NCI-H2081 treated with DMSO at 0.1 percent for 48 hours (cell line): ENCODE measurements around the gene TUT4.

Experiments
- DNase-seq: peaks from one replicate; lab custom pipeline; 2025; lab: John Stamatoyannopoulos, UW

Gene TUT4

DNA sequence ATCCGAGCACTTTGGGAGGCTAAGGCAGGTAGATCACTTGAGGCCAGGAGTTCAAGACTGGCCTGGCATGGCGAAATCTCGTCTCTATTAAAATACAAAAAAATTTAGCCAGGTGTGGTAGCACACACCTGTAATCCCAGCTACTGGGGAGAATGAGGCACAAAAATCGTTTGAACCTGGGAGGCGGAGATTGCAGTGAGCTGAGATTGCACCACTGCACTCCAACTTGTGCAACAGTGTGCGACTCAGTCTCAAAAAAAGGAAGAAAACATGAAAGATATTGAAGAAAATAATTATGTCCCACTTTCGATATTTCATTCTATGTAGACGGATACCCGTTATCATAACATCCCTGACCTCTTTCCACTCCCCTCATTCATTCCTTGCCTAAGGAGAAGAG is 19.2 kb downstream of the TUT4 start:
- DNase-seq = no peak

DNA sequence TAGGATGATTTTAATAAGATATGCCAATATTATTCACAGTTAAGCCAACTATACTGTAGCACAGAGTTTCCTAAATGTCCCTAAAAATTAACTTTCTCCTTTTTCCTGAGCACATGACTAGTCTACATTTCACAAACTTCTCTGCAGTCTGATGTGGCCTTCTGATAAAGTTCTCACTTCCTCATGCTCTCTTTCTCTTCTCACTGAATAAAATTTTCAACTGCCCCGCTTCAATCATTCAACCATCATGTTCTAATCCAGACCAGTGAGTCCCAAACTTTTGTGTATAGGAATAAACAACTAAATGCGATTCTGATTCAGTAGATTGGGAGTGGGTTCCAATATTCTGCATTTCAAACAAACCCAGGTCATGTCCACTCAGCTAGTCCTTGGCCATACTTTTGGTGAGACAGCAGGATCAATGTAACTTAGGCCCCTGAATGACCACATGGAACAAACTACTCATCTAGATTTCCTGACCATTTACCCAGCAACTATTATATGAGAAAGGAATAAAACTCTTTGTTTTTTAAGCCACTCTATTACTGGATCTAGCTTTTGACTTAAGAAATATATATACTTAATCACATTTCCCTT is 20.1 kb downstream of the TUT4 start:
- DNase-seq = no peak

DNA sequence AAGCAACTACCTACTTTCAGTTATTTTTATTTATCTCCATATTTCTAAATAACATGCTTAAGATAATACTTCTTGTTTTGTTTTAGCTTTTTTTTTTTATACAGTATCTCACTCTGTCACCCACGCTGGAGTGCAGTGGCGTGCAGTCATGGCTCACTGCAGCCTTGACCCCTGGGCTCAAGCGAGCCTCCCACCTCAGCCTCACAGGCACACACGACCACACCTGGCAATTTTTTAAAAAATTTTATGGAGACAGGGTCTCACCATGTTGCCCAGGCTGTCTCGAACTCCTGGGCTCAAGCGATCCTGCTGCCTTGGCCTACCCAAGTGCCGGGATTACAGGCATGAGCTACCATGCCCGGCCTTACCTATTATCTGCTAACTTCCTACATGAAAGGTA is 20.6 kb downstream of the TUT4 start:
- DNase-seq = no peak

GRCh38 chr1:52531249-52531872 is 21.5 kb downstream of the TUT4 start:
- DNase-seq = no peak

DNA sequence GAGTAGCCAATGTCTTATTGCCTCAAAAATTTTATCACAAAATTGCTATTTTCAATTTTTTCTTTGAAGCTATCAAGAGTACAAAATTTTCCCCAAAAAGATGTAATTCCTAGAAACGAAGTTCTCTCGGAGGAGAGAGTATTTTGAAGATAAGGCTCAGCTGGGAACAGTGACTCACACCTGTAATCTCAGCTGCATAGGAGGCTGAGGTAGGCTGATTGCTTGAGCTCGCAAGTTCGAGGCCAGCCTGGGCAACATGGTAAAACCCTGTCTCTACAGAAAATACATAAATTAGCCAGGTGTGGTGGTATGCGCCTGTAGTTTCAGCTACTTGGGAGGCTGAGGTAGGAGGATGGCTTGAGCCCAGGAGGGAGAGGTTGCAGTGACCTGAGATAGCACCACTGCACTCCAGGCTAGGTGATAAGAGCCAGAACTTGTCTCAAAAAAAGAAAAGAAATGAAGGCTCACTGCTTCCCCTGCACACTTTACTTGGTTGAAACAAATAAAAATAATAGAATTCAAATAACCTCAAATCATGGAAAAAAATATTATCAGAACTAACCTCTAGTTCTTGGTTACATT is 22.2 kb downstream of the TUT4 start:
- no peak for DNase-seq

- no peak for DNase-seq
Observed at GRCh38 chr1:52523376-52523775, 29.5 kb downstream of the TUT4 start.

DNA sequence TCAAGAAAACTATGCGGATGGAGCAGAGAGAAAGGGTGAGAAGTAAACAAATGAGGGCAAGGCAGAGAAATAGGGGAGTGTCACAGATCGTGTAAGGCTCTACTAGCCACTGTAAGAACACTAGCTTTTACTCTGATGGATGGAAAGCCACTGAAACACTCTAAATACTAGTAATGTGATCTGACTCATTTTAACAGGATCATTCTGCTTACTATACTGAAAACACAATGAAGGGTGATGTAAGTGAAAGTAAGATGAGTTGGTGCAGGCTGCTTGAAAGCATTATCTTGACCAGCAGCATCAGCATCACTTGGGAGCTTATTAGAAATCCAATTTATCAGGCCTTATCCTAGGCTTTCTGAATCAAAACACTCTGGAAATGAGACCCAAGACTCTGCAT is 32.7 kb downstream of the TUT4 start:
- no peak for DNase-seq

GRCh38 chr1:52518962-52519361 is 33.9 kb downstream of the TUT4 start:
- DNase-seq = no peak

DNA sequence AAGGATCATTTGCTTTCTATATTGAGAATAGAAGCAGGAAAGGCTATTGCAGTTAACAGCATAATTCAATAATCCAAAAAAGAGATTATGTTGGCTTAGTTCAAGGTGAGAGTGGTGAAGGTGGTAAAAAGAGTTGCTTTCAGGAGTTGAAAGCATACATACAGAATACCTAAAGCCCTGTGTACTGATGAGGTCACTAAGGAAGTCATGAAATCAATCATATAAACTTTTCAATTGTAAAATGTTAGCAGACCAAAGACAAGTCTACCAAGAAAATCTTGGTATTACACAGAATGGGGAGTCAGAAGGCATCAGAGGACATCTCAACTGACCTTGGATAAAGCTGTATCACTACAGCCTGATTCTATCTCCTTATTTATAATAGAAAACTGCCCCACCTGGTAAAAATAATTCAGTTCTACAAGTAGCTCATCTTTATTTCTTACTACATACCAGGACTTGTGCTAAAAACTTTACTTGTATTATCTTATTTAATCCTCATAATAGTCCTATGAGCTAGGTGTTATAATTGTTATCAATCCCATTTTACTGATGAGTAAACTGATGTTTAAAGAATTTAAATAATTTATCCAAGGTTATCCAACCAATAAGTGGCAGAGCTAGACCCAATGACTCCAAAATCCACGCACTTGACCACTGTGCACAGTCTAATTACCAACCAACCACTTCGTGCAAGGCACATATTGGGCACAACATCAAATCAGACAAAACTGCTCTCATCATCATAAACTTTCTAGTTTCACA is 40.9 kb downstream of the TUT4 start:
- no peak for DNase-seq

GRCh38 chr1:52511439-52511838 is 41.5 kb downstream of the TUT4 start:
- DNase-seq = no peak

- DNase-seq = no peak
Observed at GRCh38 chr1:52506920-52507546, 45.9 kb downstream of the TUT4 start.

DNA sequence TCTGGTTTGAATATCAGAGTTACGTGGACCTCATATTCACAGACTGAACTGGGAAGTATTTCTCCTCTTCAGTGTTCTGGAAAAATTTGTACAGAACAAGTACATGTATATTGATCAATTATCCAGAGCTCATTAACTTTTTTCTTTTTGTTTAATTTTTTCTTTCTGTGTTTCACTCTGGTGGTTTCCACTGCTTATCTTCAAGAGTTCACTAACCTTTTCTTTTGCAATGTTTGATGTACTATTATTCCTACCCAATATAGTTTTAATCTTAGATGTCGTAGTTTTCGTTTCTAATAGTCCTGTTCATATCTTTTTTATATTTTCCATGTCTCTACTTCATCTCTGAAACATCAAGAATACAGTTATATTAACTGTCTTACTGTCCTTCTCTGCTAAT is 46.5 kb downstream of the TUT4 start:
- no peak for DNase-seq

DNA sequence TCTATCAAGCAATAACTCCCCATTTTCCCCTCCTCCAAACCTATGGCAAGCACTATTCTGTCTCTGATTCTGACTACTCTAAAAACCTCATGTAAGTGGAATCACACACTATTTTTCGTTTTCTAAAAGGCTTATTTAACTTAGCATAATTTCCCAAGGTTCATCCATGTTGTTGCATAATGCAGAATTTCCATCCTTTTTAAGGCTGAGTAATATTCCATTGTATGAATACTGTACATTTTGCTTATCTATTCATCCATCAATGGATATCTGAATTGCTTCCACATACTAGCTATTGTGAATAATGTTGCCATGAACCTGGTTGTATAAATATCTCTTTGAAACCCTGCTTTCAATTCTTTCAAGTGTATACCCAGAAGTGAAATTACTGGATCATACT is 48.2 kb downstream of the TUT4 start:
- DNase-seq = no peak

DNA sequence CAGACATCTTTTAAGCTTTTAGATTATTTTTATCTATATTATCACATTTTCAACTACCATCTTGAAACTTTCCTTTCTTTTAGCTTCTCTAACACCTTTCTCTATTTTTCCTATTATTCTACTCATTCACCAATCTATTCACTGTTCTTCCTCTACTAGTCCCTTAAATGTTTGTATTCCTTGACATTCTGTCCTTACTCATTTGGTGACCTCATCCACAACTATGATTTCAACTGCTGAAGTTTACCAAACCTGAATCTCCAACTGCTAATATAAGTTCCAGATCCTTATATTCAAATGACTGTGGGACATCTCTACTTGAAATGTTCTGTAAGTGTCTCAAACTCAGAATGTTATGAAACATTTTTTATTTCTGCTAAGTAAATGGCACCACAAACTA is 49.2 kb downstream of the TUT4 start:
- DNase-seq = no peak

- no peak for DNase-seq
Observed at GRCh38 chr1:52502789-52503188, 50.1 kb downstream of the TUT4 start.

DNA sequence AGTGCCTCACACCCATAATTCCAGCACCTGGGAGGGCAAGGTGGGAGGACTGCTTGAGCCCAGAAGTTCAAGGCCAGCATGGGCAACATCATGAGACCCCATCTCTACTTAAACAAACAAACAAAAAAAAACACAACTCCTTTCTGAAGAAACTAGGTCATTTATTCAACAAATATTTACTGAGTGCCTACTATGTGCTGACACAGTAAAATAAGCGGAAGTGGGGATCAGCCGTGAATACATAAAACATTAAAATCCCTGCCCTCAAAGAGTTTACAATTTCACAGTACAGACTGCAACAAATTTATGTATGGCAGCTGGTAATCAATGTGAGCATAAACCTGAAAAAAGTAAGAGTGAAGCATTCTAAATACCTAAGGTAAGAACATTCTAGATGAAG is 65.3 kb downstream of the TUT4 start:
- no peak for DNase-seq

DNA sequence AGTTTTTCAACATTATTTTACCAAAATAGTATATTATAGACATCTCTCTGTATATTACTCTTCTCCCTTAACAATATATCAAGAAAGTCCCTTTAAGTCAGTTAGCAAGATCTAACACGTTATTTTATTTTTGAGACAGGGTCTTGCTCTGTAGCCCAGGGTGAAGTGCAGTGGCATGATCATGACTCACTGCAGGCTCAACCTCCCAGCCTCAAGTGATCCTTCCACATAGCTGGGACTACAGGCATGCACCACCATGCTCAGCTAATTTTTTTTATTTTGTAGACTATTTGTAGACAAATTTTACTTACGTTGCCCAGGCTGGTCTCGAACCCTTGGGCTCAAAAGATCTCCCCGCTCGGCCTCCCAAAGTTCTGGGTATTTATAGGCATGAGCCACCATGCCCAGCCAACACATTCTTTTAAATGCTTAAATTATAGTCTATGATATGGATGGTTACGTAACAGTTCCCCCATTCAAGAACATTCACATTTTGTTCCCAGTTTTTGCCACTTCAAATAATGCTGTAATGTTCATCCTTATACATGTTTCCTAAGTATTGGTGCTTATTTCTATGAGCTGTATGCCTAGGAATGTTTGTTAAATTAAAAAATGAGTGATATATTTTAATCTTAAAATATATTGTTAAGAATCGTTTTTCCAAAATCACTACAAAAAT is 70.4 kb downstream of the TUT4 start:
- no peak for DNase-seq

GRCh38 chr1:52479076-52479475 is 73.8 kb downstream of the TUT4 start:
- no peak for DNase-seq

GRCh38 chr1:52477876-52478275 is 75.0 kb downstream of the TUT4 start:
- no peak for DNase-seq

- no peak for DNase-seq
Observed at GRCh38 chr1:52476943-52477342, 75.9 kb downstream of the TUT4 start.

- DNase-seq = no peak
Observed at GRCh38 chr1:52474807-52475206, 78.1 kb downstream of the TUT4 start.

DNA sequence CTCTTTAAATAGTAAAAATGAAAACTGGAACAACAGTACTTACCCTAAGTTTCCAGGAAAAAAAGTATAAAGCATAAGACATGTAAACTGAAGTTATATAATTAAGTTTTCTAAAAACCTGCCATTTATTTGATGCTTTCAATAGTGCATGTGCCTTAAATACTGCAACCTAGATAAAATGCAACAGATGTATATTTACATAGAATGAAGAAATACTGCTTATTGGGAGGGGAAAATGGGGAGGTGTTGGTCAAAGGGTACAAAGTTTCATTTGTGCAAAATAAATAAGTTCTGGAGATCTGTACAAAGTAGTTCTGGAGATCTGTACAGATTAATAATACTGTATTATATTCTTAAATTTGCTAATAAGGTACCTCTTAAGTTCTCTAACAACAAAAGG is 79.9 kb downstream of the TUT4 start:
- DNase-seq = no peak
